BLaER1 (cell line): ENCODE data around the gene COX6A2.
"Not testable (repeated sequence)": the region's sequence is repeated elsewhere in the genome, so short reads cannot be mapped to it uniquely, and the experiment has no call there.

Source experiments
- H3K27ac ChIP-seq: shearing (Covaris generic); formaldehyde crosslinking; 2 replicates; pipeline ENCODE4 v1.8.1; 2022
- H3K27me3 ChIP-seq: shearing (Covaris generic); formaldehyde crosslinking; 2 replicates; pipeline ENCODE4 v1.8.1; 2022
- H3K36me3 ChIP-seq: shearing (Covaris generic); formaldehyde crosslinking; 2 replicates; pipeline ENCODE4 v1.8.1; 2022
- H3K4me1 ChIP-seq: shearing (Covaris generic); formaldehyde crosslinking; 2 replicates; pipeline ENCODE4 v1.8.1; 2022
- H3K4me2 ChIP-seq: shearing (Covaris generic); formaldehyde crosslinking; 2 replicates; pipeline ENCODE4 v1.8.1; 2022
- H3K4me3 ChIP-seq: shearing (Covaris generic); formaldehyde crosslinking; 2 replicates; pipeline ENCODE4 v1.8.1; 2022
- H3K9ac ChIP-seq: shearing (Covaris generic); formaldehyde crosslinking; 2 replicates; pipeline ENCODE4 v1.8.1; 2022
- H3K9me3 ChIP-seq: shearing (Covaris generic); formaldehyde crosslinking; 2 replicates; pipeline ENCODE4 v1.8.1; 2022
- H4K20me1 ChIP-seq: shearing (Covaris generic); formaldehyde crosslinking; 2 replicates; pipeline ENCODE4 v1.8.1; 2022
- Cebpa-rat ChIP-seq: shearing (Covaris generic); IDR thresholded peaks from 2 replicates; pipeline ENCODE4 v1.8.1; 2022

COX6A2 gene

GRCh38 chr16:31423241-31423640 lies 4.9 kb downstream of the COX6A2 start:
- H3K36me3 ChIP-seq, result no peaks in the 10 kb centered on the region
- H3K27me3 ChIP-seq, result no peaks in the 10 kb centered on the region
- no peak overlapping the region for H3K4me2 ChIP-seq
- H3K27ac ChIP-seq, result no peak overlapping the region
- H3K9ac ChIP-seq, result no peak overlapping the region
- no peak for TF ChIP-seq Cebpa-rat
- no peaks in the 10 kb centered on the region for H3K4me1 ChIP-seq
- H3K4me3 ChIP-seq, result no peak overlapping the region
- no peaks in the 10 kb centered on the region for H3K9me3 ChIP-seq
- H4K20me1 ChIP-seq, result no peaks in the 10 kb centered on the region

- no peak overlapping the region for H3K4me2 ChIP-seq
- H3K9me3 ChIP-seq, result no peaks in the 10 kb centered on the region; the same call in 1 of the 2 replicates
- H4K20me1 ChIP-seq, result no peaks in the 10 kb centered on the region
These were observed 6.6 kb downstream of the COX6A2 start for GRCh38 chr16:31421587-31421986.

GRCh38 chr16:31420037-31420436 lies 8.1 kb downstream of the COX6A2 start:
- no peak for TF ChIP-seq Cebpa-rat
- H3K36me3 ChIP-seq, result no peaks in the 10 kb centered on the region
- H3K27me3 ChIP-seq, result no peaks in the 10 kb centered on the region
- no peaks in the 10 kb centered on the region; the same call in 1 of the 2 replicates for H3K9me3 ChIP-seq
- H3K4me3 ChIP-seq, result no peak overlapping the region
- H3K27ac ChIP-seq, result no peak overlapping the region
- H3K4me1 ChIP-seq, result no peaks in the 10 kb centered on the region
- no peaks in the 10 kb centered on the region for H4K20me1 ChIP-seq
- H3K4me2 ChIP-seq, result no peak overlapping the region
- H3K9ac ChIP-seq, result no peak overlapping the region

More at GRCh38 chr16:31421587-31421986, 6.6 kb downstream of the COX6A2 start:
- Histone ChIP-seq H3K36me3 (no peaks in the 10 kb centered on the region), H3K9ac (no peak overlapping the region), H3K4me1 (no peaks in the 10 kb centered on the region), H3K27ac (no peak overlapping the region), H3K27me3 (no peaks in the 10 kb centered on the region), H3K4me3 (no peak overlapping the region)
- TF ChIP-seq Cebpa-rat, result no peak

- H3K27me3 ChIP-seq, result no peaks in the 10 kb centered on the region
These were observed 10.2 kb downstream of the COX6A2 start for GRCh38 chr16:31417916-31418315.

GRCh38 chr16:31417036-31417435 lies 11.1 kb downstream of the COX6A2 start:
- not testable (repeated sequence) for H3K27ac ChIP-seq, H3K36me3 ChIP-seq, H3K4me3 ChIP-seq, H3K9me3 ChIP-seq, H3K9ac ChIP-seq, H3K4me2 ChIP-seq, H4K20me1 ChIP-seq, H3K27me3 ChIP-seq, H3K4me1 ChIP-seq

More at GRCh38 chr16:31417916-31418315, 10.2 kb downstream of the COX6A2 start:
- Histone ChIP-seq H3K36me3 (no peaks in the 10 kb centered on the region), H3K4me3 (no peak overlapping the region), H3K9ac (no peak overlapping the region), H3K4me1 (no peaks in the 10 kb centered on the region), H3K9me3 (no peaks in the 10 kb centered on the region; the same call in 1 of the 2 replicates), H4K20me1 (no peaks in the 10 kb centered on the region), H3K4me2 (no peak overlapping the region), H3K27ac (no peak overlapping the region)
- no peak for TF ChIP-seq Cebpa-rat

- no peak overlapping the region for H3K4me3 ChIP-seq
- H3K9me3 ChIP-seq, result no peaks in the 10 kb centered on the region; the same call in 1 of the 2 replicates
- no peak overlapping the region for H3K4me2 ChIP-seq
- no peak for TF ChIP-seq Cebpa-rat
- H3K36me3 ChIP-seq, result no peaks in the 10 kb centered on the region
- H4K20me1 ChIP-seq, result no peaks in the 10 kb centered on the region
- no peaks in the 10 kb centered on the region for H3K27me3 ChIP-seq
- H3K27ac ChIP-seq, result no peak overlapping the region
- H3K9ac ChIP-seq, result no peak overlapping the region
- H3K4me1 ChIP-seq, result no peaks in the 10 kb centered on the region
These were observed 11.8 kb downstream of the COX6A2 start for GRCh38 chr16:31416371-31416770.

- no peaks in the 10 kb centered on the region for H3K4me1 ChIP-seq
- no peak for TF ChIP-seq Cebpa-rat
- no peak overlapping the region for H3K4me3 ChIP-seq
- no peak overlapping the region for H3K9ac ChIP-seq
- H4K20me1 ChIP-seq, result no peaks in the 10 kb centered on the region
- no peak overlapping the region for H3K27ac ChIP-seq
- no peaks in the 10 kb centered on the region for H3K36me3 ChIP-seq
- H3K9me3 ChIP-seq, result no peaks in the 10 kb centered on the region; the same call in 1 of the 2 replicates
- no peak overlapping the region for H3K4me2 ChIP-seq
- no peaks in the 10 kb centered on the region for H3K27me3 ChIP-seq
These were observed 13.5 kb downstream of the COX6A2 start for GRCh38 chr16:31414706-31415105.

- Histone ChIP-seq H3K9me3 (no peaks in the 10 kb centered on the region; the same call in 1 of the 2 replicates), H3K27me3 (no peaks in the 10 kb centered on the region), H3K9ac (no peak overlapping the region), H4K20me1 (no peaks in the 10 kb centered on the region), H3K4me3 (no peak overlapping the region), H3K4me1 (no peaks in the 10 kb centered on the region), H3K4me2 (no peak overlapping the region), H3K27ac (no peak overlapping the region), H3K36me3 (no peaks in the 10 kb centered on the region)
- TF ChIP-seq Cebpa-rat, result no peak
These were observed 14.2 kb downstream of the COX6A2 start for GRCh38 chr16:31413943-31414342.

GRCh38 chr16:31413381-31413780 lies 14.8 kb downstream of the COX6A2 start:
- no peak overlapping the region for H3K4me3 ChIP-seq
- no peak overlapping the region for H3K4me2 ChIP-seq
- H3K27ac ChIP-seq, result no peak overlapping the region
- H3K9ac ChIP-seq, result no peak overlapping the region
- no peaks in the 10 kb centered on the region for H3K4me1 ChIP-seq
- H3K27me3 ChIP-seq, result no peaks in the 10 kb centered on the region
- TF ChIP-seq Cebpa-rat, result no peak
- H4K20me1 ChIP-seq, result no peaks in the 10 kb centered on the region
- H3K36me3 ChIP-seq, result no peaks in the 10 kb centered on the region
- H3K9me3 ChIP-seq, result no peaks in the 10 kb centered on the region; the same call in 1 of the 2 replicates

- H3K27me3 ChIP-seq, result no peaks in the 10 kb centered on the region
These were observed 15.4 kb downstream of the COX6A2 start for GRCh38 chr16:31412750-31413149.

More at GRCh38 chr16:31412750-31413149, 15.4 kb downstream of the COX6A2 start:
- Histone ChIP-seq H3K9me3 (no peaks in the 10 kb centered on the region; the same call in 1 of the 2 replicates), H3K4me1 (no peaks in the 10 kb centered on the region), H3K36me3 (no peaks in the 10 kb centered on the region), H3K27ac (no peak overlapping the region), H4K20me1 (no peaks in the 10 kb centered on the region), H3K4me3 (no peak overlapping the region), H3K4me2 (no peak overlapping the region), H3K9ac (no peak overlapping the region)
- TF ChIP-seq Cebpa-rat, result no peak
